K562 (cell line): ENCODE data around the gene ZAP70. TPM values are rescaled to one million over a fixed set of nuclear protein-coding genes. Genes with fewer than 3 reads are reported as not detected.

ENCODE experiments used
- ATAC-seq: fragments of 200-7000 bp; cut with Tn5 transposase; 3 replicates; pipeline ENCODE4 v1.9.1; 2020; ENCODE audit warnings: moderate library complexity
- BruUV-seq: library from RNA; stranded (reverse); fragments of 400-500 nt; replicated peaks from 2 replicates; lab custom pipeline; 2021; lab: Mats Ljungman, UMichigan
- CTCF ChIA-PET: fragments of 300-600 bp; formaldehyde crosslinking; extraction: SDS; loops from one replicate; lab custom pipeline; 2021; ENCODE audit warnings: low intra/inter-chr PET ratio; lab: Yijun Ruan, JAX
- POLR2A ChIA-PET: fragments of 300-600, 350-650 bp; sonication (Branson Sonifier 250); formaldehyde crosslinking; extraction: SDS; loops from one replicate; lab custom pipeline; 2021; ENCODE audit warnings: antibody characterized with exemption, inconsistent platforms; lab: Yijun Ruan, JAX
- DNase-seq, 4 experiments: peaks; one replicate each; pipeline versions ENCODE4 v3.0.0 to v3.0.0-alpha.2; 2011 to 2018; ENCODE audit warnings: low spot score in 3 of 4, mixed read lengths in 3 of 4; ENCODE audit errors: extremely low read depth in 1 of 4
- FAIRE-seq: peaks from 2 replicates; lab custom pipeline; 2011; peaks lifted over from hg19 to GRCh38; lab: Jason Lieb, UNC
- H2AFZ ChIP-seq: 2 replicates; pipeline ENCODE4 v1.6.0; 2011; ENCODE audit warnings: low read depth, low read length, control low read depth, inconsistent platforms
- H3K27ac ChIP-seq: fragments of 200-600 bp; 3 replicates; pipeline ENCODE4 v1.8.0; 2011; ENCODE audit warnings: low read depth, mild to moderate bottlenecking, control low read depth, inconsistent platforms, low read length, moderate library complexity, mixed read lengths; ENCODE audit errors: extremely low read depth
- H3K27me3 ChIP-seq, 2 experiments: fragments of 300-600 bp in 1 of 2; 2 replicates in 1 of 2; 3 replicates in 1 of 2; pipeline versions ENCODE4 v1.6.0 to v1.8.0; 2011; ENCODE audit warnings: inconsistent platforms in 2 of 2, low read length in 2 of 2, mild to moderate bottlenecking in 1 of 2, mixed read lengths in 1 of 2, moderate library complexity in 1 of 2; ENCODE audit not compliant: control insufficient read depth in 2 of 2, insufficient read depth in 2 of 2
- H3K36me3 ChIP-seq: fragments of 300-600 bp; 3 replicates; pipeline ENCODE4 v1.8.0; 2011; ENCODE audit warnings: mild to moderate bottlenecking, low read length, inconsistent platforms; ENCODE audit not compliant: control insufficient read depth, insufficient read depth
- H3K4me1 ChIP-seq, 2 experiments: fragments of 200-600 bp in 1 of 2; replicated peaks in 1 of 2; 2 replicates in 1 of 2; 3 replicates in 1 of 2; pipeline versions ENCODE4 v1.5.1 to v1.8.0; 2011; ENCODE audit warnings: inconsistent platforms in 2 of 2, low read length in 2 of 2, mild to moderate bottlenecking in 1 of 2, mixed read lengths in 1 of 2, moderate library complexity in 1 of 2; ENCODE audit not compliant: control insufficient read depth in 2 of 2, insufficient read depth in 2 of 2
- H3K4me2 ChIP-seq: 2 replicates; pipeline ENCODE4 v1.6.1; 2011; ENCODE audit warnings: low read length, control low read depth, inconsistent platforms, mixed read lengths; ENCODE audit not compliant: insufficient read depth
- H3K4me3 ChIP-seq: fragments of 200-600 bp; sonication (generic), shearing (Covaris generic); 2 replicates; pipeline ENCODE4 v1.5.1; 2016; ENCODE audit warnings: control low read depth, inconsistent platforms
- H3K79me2 ChIP-seq: fragments of 200-600 bp; 3 replicates; pipeline ENCODE4 v1.8.0; 2011; ENCODE audit warnings: low read length, inconsistent platforms; ENCODE audit not compliant: control insufficient read depth, insufficient read depth
- H3K9ac ChIP-seq, 2 experiments: 2 replicates each; pipeline versions ENCODE4 v1.6.0 to v1.6.1; 2011; ENCODE audit warnings: low read depth in 2 of 2, low read length in 2 of 2, control low read depth in 1 of 2, inconsistent platforms in 1 of 2, mild to moderate bottlenecking in 1 of 2, mixed read lengths in 1 of 2; ENCODE audit not compliant: insufficient read depth in 1 of 2
- H3K9me1 ChIP-seq: one replicate; pipeline ENCODE4 v1.6.0; 2011; ENCODE audit warnings: inconsistent platforms, mild to moderate bottlenecking, low read length, moderate library complexity; ENCODE audit not compliant: control insufficient read depth, insufficient read depth
- H3K9me3 ChIP-seq: replicated peaks from 2 replicates; pipeline ENCODE4 v1.5.1; 2011; ENCODE audit warnings: low read depth, low read length, inconsistent platforms; ENCODE audit not compliant: control insufficient read depth, insufficient read depth
- H4K20me1 ChIP-seq: replicated peaks from 2 replicates; pipeline ENCODE4 v1.6.1; 2011; ENCODE audit warnings: low read length, inconsistent platforms, mixed read lengths; ENCODE audit not compliant: control insufficient read depth, insufficient read depth
- CCAR2 ChIP-seq: fragments of 200-400 bp; formaldehyde crosslinking; IDR thresholded peaks from 2 replicates; pipeline ENCODE4 v1.6.1; 2017; ENCODE audit warnings: mild to moderate bottlenecking, low read depth, low read length
- CEBPG ChIP-seq, 3 experiments: fragments of 200-800 bp in 1 of 3; sonication (Bioruptor generic) in 1 of 3; sonication (generic) in 1 of 3; formaldehyde crosslinking in 1 of 3; IDR thresholded peaks in 2 of 3; conservative IDR thresholded peaks in 1 of 3; 2 replicates each; pipeline versions ENCODE4 v1.6.1 to v1.8.0; 2016 to 2022; ENCODE audit warnings: missing compliant biosample characterization in 2 of 3, missing genetic modification characterization in 2 of 3, mild to moderate bottlenecking in 1 of 3, missing genetic modification reagents in 1 of 3
- KAT8 ChIP-seq: fragments of 450-650 bp; IDR thresholded peaks from 2 replicates; pipeline ENCODE4 v1.6.1; 2016; ENCODE audit warnings: low read depth, mild to moderate bottlenecking
- L3MBTL2 ChIP-seq: fragments of 450-650 bp; IDR thresholded peaks from 2 replicates; pipeline ENCODE4 v1.6.1; 2016; ENCODE audit warnings: mild to moderate bottlenecking, moderate library complexity
- MCM3 ChIP-seq: fragments of 450-650 bp; IDR thresholded peaks from 2 replicates; pipeline ENCODE4 v1.6.1; 2016
- MYC ChIP-seq, 2 experiments: fragments of 250-450 bp in 1 of 2; sonication (Bioruptor Pico) in 1 of 2; IDR thresholded peaks; 2 replicates each; pipeline versions ENCODE4 v1.5.1 to v1.6.1; 2012 to 2021; ENCODE audit warnings: low read depth in 2 of 2, borderline replicate concordance in 1 of 2, improper control_type of control experiment in 1 of 2, low read length in 1 of 2, mild to moderate bottlenecking in 1 of 2, moderate library complexity in 1 of 2
- NBN ChIP-seq: fragments of 450-650 bp; IDR thresholded peaks from 2 replicates; pipeline ENCODE4 v1.6.1; 2016; ENCODE audit warnings: low read depth, mild to moderate bottlenecking
- PCBP2 ChIP-seq: fragments of 200-400 bp; formaldehyde crosslinking; IDR thresholded peaks from 2 replicates; pipeline ENCODE4 v1.6.1; 2018; ENCODE audit warnings: low read length, low read depth, mild to moderate bottlenecking, moderate library complexity; ENCODE audit not compliant: poor library complexity, severe bottlenecking
- POLR2G ChIP-seq: fragments of 200-400 bp; formaldehyde crosslinking; IDR thresholded peaks from 2 replicates; pipeline ENCODE4 v1.6.1; 2017; ENCODE audit warnings: low read depth, mild to moderate bottlenecking, antibody characterized with exemption, low read length, moderate library complexity
- SMAD1 ChIP-seq: fragments of 150-350 bp; IDR thresholded peaks from 2 replicates; pipeline ENCODE4 v1.6.1; 2014; ENCODE audit warnings: low read length, low read depth; ENCODE audit not compliant: partially characterized antibody
- ZFP30 ChIP-seq: fragments of 250-450 bp; sonication (Bioruptor Pico); IDR thresholded peaks from 2 replicates; pipeline ENCODE4 v1.8.0; 2022; ENCODE audit warnings: moderate library complexity, mild to moderate bottlenecking, inconsistent platforms, borderline replicate concordance
- WGBS: fragments of 100-300 bp; shearing (Covaris generic); methylation state at CpG from one replicate; pipeline ENCODE4 v1.1.6; 2016; ENCODE audit warnings: low coverage, mixed read lengths; ENCODE audit not compliant: insufficient coverage; ENCODE audit errors: missing lambda C conversion rate; 5-methylcytosine and 5-hydroxymethylcytosine counted together
- in situ Hi-C: fragments of 300-500 bp; cut with MboI; formaldehyde crosslinking; loops from 4 replicates; pipeline ENCODE4 v1.15.0; 2018; ENCODE audit warnings: inconsistent platforms, mixed read lengths
- intact Hi-C: fragments of 100-400 bp; cut with micrococcal nuclease; formaldehyde crosslinking; loops from 2 replicates; pipeline ENCODE4 v1.14.2; 2022
- polyA plus RNA-seq, 8 experiments: library from polyadenylated mRNA; depleted of rRNA in 4 of 8; stranded (reverse) in 5 of 8; unstranded in 3 of 8; fragments of >200 nt; fragmentation: Nextera tagmentation in 2 of 8; fragmentation: Illumina TruSeq in 1 of 8; extraction: Ambion mirVana in 2 of 8; extraction: Trizol in 1 of 8; gene quantifications; 2 replicates each; pipeline versions ENCODE4 v1.2.1 to v1.2.3, GENCODE V29; 2011 to 2014; ENCODE audit warnings: inconsistent platforms in 1 of 8, missing spikeins in 1 of 8
- total RNA-seq, 7 experiments: library from RNA; depleted of rRNA in 6 of 7; stranded (reverse); fragments of >200 nt in 6 of 7; fragmentation: Illumina TruSeq in 2 of 7; extraction: Trizol in 2 of 7; gene quantifications; 2 replicates each; pipeline versions ENCODE4 v1.2.1 to v1.2.3, GENCODE V29; 2011 to 2021; ENCODE audit warnings: low replicate concordance in 1 of 7
- TF ChIP-seq, protein P1 (sequence below): fragments of 450-650 bp; IDR thresholded peaks from 2 replicates; pipeline ENCODE4 v1.6.1; 2016; ENCODE audit warnings: mild to moderate bottlenecking
- TF ChIP-seq, protein P2 (sequence below): sonication (generic); formaldehyde crosslinking; IDR thresholded peaks from 2 replicates; pipeline ENCODE4 v1.8.0; 2022; ENCODE audit warnings: mild to moderate bottlenecking, missing genetic modification reagents, borderline replicate concordance
- TF ChIP-seq, protein P3 (sequence below): IDR thresholded peaks from 2 replicates; pipeline ENCODE4 v1.6.1; 2011; ENCODE audit warnings: borderline replicate concordance, low read depth, mild to moderate bottlenecking, moderate library complexity, low read length; ENCODE audit not compliant: insufficient read depth, poor library complexity, severe bottlenecking

ZAP70 gene
- total and polyA plus RNA-seq, 9 of the 15 experiments (the other 6 are each of a cell fraction or from before 2014, with no cell fraction given) = 0.06 to 0.80 (median 0.21) TPM; not detected in 1

DNA sequence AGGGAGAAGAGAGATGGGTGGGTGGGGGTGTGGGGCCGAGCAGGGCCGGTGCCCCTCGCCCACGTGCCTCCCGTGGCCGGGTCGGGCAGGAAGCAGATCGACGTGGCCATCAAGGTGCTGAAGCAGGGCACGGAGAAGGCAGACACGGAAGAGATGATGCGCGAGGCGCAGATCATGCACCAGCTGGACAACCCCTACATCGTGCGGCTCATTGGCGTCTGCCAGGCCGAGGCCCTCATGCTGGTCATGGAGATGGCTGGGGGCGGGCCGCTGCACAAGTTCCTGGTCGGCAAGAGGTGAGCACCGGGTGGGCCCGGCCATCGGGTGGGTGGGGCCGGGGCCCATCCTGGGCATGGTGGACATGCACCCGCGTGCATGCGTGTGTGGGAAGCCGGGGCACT is 21.8 kb downstream of the ZAP70 start:
- H2AFZ ChIP-seq = no peak overlapping the region
- intact Hi-C loops (no loop called here), in situ Hi-C loops (no loop called here)
- WGBS = 40% methylated on average over 16 of the region's 29 CpGs
- FAIRE-seq = no peak
- no peak overlapping the region for H3K9ac ChIP-seq
- CTCF ChIA-PET = no interaction called here
- H3K9me3 ChIP-seq = no peaks in the 10 kb centered on the region
- H3K9me1 ChIP-seq = no peaks in the 10 kb centered on the region
- no peak for TF ChIP-seq PCBP2
- TF ChIP-seq CEBPG (CRISPR knock-in tag; IDR thresholded peaks at IDR 0.05) = no peak
- TF ChIP-seq CEBPG (tag; conservative IDR thresholded peaks at IDR 0.05 in 1 of 2, IDR thresholded peaks at IDR 0.05 in 1 of 2) = no peak
- TF ChIP-seq KAT8 = no peak
- no peak for TF ChIP-seq SMAD1
- TF ChIP-seq ZFP30 (CRISPR knock-in tag) = no peak
- TF ChIP-seq POLR2G = no peak
- TF ChIP-seq, protein P1, sequence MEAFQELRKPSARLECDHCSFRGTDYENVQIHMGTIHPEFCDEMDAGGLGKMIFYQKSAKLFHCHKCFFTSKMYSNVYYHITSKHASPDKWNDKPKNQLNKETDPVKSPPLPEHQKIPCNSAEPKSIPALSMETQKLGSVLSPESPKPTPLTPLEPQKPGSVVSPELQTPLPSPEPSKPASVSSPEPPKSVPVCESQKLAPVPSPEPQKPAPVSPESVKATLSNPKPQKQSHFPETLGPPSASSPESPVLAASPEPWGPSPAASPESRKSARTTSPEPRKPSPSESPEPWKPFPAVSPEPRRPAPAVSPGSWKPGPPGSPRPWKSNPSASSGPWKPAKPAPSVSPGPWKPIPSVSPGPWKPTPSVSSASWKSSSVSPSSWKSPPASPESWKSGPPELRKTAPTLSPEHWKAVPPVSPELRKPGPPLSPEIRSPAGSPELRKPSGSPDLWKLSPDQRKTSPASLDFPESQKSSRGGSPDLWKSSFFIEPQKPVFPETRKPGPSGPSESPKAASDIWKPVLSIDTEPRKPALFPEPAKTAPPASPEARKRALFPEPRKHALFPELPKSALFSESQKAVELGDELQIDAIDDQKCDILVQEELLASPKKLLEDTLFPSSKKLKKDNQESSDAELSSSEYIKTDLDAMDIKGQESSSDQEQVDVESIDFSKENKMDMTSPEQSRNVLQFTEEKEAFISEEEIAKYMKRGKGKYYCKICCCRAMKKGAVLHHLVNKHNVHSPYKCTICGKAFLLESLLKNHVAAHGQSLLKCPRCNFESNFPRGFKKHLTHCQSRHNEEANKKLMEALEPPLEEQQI = no peak
- no peak for TF ChIP-seq CCAR2
- TF ChIP-seq L3MBTL2 = no peak
- TF ChIP-seq, protein P2, sequence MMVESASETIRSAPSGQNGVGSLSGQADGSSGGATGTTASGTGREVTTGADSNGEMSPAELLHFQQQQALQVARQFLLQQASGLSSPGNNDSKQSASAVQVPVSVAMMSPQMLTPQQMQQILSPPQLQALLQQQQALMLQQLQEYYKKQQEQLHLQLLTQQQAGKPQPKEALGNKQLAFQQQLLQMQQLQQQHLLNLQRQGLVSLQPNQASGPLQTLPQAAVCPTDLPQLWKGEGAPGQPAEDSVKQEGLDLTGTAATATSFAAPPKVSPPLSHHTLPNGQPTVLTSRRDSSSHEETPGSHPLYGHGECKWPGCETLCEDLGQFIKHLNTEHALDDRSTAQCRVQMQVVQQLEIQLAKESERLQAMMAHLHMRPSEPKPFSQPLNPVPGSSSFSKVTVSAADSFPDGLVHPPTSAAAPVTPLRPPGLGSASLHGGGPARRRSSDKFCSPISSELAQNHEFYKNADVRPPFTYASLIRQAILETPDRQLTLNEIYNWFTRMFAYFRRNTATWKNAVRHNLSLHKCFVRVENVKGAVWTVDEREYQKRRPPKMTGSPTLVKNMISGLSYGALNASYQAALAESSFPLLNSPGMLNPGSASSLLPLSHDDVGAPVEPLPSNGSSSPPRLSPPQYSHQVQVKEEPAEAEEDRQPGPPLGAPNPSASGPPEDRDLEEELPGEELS = no peak
- TF ChIP-seq, protein P3, sequence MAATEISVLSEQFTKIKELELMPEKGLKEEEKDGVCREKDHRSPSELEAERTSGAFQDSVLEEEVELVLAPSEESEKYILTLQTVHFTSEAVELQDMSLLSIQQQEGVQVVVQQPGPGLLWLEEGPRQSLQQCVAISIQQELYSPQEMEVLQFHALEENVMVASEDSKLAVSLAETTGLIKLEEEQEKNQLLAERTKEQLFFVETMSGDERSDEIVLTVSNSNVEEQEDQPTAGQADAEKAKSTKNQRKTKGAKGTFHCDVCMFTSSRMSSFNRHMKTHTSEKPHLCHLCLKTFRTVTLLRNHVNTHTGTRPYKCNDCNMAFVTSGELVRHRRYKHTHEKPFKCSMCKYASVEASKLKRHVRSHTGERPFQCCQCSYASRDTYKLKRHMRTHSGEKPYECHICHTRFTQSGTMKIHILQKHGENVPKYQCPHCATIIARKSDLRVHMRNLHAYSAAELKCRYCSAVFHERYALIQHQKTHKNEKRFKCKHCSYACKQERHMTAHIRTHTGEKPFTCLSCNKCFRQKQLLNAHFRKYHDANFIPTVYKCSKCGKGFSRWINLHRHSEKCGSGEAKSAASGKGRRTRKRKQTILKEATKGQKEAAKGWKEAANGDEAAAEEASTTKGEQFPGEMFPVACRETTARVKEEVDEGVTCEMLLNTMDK = no peak
- no peak for TF ChIP-seq MCM3
- no peak for TF ChIP-seq MYC (IDR thresholded peaks at IDR 0.05; ENCODE audit: low read depth, low read length)
- no peak for TF ChIP-seq MYC (CRISPR knock-in tag; IDR thresholded peaks at IDR 0.05; ENCODE audit: borderline replicate concordance, low read depth)
- TF ChIP-seq NBN = no peak
- TF ChIP-seq, all 486 proteins: peak for 0
- Histone ChIP-seq H3K27me3 (peaks cover 11 to 74% of the 10 kb centered on the region in 2 experiments; a peak in 3 of 5 replicates), H3K4me3 (no peak overlapping the region), H3K27ac (no peak overlapping the region), H3K4me2 (no peak overlapping the region), H4K20me1 (no peaks in the 10 kb centered on the region), H3K79me2 (no peaks in the 10 kb centered on the region), H3K4me1 (peaks cover 0 to 30% of the 10 kb centered on the region in 2 experiments; a peak in 2 of 5 replicates), H3K36me3 (no peaks in the 10 kb centered on the region)
- ATAC-seq = no peak
- POLR2A ChIA-PET = interaction anchor here (0.6 kb wide), 1 partner anchor 17 kb away, joined by 4 read pairs; no protein-coding TSS in a partner anchor
- no peak for DNase-seq
- BruUV-seq = no TSS peak
